Muscle of arm (tissue), 12 donors: ENCODE data around the gene ZNF41. TPM values are rescaled to one million over a fixed set of nuclear protein-coding genes. Genes with fewer than 3 reads are reported as not detected.
A peak's percentile ranks its signal among the peaks of the same experiment; 100 is the strongest.
"Not testable (repeated sequence)": the region's sequence is repeated elsewhere in the genome, so short reads cannot be mapped to it uniquely, and the experiment has no call there.

Experiments
- DNase-seq: peaks from one replicate; pipeline ENCODE4 v3.0.0-alpha.2; 2013
- polyA plus RNA-seq, 12 donors: library from polyadenylated mRNA; unstranded; fragments of 120-200 nt; gene quantifications; one replicate each; pipeline ENCODE4 v1.2.1, GENCODE V29; 2013; ENCODE audit not compliant: insufficient read length in 12 of 12

Gene ZNF41
- polyA plus RNA-seq, 12 donors: 4.7 to 15.1 (median 12.0) TPM; not detected in 1

DNA sequence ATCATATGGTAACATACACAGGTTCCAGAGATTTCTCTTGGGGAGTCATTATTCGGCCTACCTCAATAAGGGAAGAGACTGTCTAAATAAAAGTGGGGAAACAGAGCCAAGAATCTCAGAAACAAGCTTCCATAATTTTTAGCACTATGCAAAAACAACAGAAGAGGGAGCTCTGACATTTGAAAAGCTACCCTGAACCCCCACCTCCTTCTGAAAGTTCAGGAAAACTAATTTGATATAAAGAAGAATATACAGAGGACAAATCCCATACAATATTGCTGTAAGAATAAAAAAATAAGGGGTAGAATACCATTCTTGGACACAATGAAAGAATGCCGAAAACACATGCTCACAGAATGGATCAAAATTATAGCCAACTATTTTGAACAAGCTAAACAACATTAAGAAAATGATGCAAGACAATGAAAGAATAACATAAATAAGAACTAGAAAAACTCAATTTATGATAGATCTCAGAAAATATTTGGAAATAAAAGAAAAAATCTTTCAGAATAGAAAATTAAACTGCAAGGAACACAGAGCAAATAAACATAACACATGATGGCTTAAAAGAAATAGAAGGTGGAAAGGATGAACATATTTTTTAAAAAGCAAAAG, 14.4 kb upstream of the ZNF41 start:
- no peak for DNase-seq

- not testable (repeated sequence) for DNase-seq
Observed at GRCh38 chrX:47492133-47492532, 9.1 kb upstream of the ZNF41 start.

DNA sequence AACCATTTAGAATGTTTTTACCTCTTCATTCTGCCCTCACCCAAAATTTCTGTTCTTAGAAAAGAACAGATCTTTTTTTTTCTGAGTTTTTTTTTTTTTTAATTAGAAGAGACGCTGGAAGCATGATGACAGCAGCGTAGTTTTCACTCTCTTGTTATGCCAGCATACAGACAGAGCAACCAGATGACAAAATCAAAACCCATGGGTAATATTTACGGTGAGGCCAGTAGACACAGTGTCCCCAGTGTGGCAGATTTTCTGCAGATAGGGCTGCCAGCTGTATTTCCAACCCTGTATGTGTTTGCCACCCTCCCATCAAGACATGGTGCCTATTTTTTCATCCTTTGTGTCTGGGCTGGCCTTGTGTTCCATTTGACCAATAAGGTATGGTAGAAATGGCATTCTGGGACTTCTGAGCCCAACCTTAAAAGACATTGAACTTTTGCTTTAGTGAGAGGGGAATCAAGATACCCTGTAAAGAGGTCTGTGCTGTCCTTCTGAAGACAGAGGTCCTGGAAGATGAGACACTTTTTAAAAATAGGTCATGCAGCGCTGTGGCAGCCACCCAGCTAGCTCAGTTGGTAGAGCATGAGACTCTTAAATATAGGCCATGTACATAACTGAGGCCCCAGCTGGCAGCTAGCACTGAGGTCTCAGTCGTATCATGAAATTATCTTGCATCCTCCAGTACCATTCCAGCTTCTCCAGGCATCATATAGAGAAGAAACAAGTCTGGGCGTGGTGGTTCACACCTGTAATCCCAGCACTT, 6.7 kb upstream of the ZNF41 start:
- no peak for DNase-seq

GRCh38 chrX:47484885-47485284, 1.9 kb upstream of the ZNF41 start:
- DNase-seq: no peak

GRCh38 chrX:47483306-47484268, 565 bp upstream of the ZNF41 start:
- peak; percentile 54 for DNase-seq

DNA sequence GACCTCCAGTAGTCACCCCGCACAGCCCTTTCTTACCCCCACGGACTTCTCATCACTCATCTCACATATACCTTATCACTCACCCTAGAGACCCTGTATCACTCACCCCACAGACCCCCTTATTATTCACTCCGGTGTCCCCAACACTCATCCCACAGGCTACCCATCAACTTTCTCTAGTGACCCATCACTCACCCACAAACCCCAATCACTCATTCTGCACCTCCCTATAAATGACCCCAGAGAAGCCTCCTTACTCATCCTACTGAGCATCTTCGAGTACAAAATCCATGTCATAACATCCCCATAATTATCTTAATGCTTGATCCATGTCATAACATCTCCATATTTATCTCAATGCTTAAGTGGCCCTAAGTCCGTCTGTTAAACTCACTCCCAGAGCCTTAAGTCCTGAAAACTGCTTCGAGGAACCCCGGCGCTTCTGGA, 934 bp downstream of the ZNF41 start:
- DNase-seq: no peak

DNA sequence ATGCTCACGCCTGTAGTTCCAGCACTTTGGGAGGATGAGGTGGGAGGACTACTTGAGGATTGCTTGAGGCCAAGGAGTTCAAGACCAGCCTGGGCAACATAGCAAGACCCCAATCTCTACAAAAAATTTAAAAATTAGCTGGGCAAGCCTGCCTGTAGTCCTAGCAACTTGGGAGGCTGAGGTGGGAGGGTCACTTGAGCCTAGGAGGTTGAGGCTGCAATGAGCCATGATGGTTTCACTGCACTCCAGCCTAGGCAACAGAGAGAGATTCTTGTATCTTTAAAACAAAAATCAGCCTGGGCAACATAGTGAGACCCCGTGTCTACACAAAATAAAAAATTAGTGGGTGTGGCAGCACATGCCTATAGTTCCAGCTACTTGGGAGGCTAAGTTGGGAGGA, 1.9 kb downstream of the ZNF41 start:
- no peak for DNase-seq

- DNase-seq: no peak
Observed at GRCh38 chrX:47480576-47480975, 2.4 kb downstream of the ZNF41 start.

GRCh38 chrX:47475476-47475875, 7.5 kb downstream of the ZNF41 start:
- no peak for DNase-seq

DNA sequence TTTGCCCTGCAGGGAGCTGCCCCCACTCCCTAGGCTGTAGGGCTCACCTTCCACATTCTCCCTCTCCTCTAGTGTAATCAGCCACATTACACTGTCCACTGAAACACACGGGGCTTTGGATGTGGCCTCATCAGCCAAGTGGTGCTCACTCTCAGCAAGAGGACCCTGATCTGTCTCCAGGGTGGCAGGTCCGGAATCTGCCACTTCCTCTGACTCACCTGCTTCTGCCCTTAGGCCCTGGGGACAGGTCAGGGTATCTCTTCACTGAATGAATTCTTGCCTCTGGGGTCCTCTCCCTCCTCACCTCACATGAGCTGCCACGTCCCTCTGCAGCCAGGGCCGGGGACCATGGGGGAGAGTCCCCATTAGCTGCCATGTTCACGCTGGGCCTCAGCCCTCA, 15.9 kb downstream of the ZNF41 start:
- no peak for DNase-seq

GRCh38 chrX:47460561-47460960, 22.5 kb downstream of the ZNF41 start:
- no peak for DNase-seq

DNA sequence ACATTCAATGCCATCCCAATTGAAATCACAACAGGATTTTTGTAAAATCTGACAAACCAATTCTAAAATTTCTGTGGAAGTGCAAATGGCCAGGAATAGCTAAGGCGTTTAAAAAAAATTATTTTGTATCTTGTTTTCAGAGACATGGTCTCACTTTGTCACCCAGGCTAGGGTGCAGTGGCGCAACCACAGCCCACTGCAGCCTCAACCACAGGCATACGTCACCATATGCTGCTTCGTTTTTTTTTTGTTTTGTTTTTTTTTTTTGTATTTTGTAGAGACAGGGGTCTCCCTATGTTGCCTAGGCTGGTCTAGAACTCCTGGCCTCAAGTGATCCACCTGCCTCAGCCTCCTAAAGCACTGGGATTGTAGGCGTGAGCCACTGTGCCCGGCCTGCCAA, 24.5 kb downstream of the ZNF41 start:
- DNase-seq: no peak

GRCh38 chrX:47456080-47456479, 26.9 kb downstream of the ZNF41 start:
- no peak for DNase-seq

GRCh38 chrX:47452112-47452511, 30.9 kb downstream of the ZNF41 start:
- DNase-seq: no peak

DNA sequence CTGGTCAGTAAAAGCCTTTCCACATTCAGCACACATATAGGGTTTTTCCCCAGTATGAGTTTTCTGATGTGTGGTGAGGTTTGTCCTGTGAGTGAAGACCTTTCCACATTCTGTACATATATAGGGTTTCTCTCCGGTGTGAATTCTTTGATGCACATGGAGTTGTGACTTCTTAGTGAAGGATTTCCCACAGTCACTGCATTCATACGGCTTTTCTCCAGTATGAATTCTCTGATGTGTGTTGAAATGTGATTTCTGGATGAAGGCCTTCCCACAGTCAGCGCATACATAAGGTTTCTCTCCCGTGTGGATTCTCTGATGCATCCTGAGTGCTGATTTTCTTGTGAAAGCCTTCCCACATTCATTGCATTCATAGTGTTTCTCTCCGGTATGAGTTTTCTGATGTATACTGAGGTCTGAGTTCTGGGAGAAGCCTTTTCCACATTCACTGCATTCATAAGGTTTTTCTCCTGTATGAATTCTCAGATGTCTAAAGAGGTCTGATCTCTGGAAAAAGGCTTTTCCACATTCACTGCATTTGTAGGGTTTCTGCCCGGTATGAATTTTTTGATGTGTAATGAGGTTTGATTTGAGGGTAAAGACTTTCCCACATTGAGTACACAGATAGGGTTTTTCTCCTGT, 34.7 kb downstream of the ZNF41 start:
- DNase-seq: no peak

DNA sequence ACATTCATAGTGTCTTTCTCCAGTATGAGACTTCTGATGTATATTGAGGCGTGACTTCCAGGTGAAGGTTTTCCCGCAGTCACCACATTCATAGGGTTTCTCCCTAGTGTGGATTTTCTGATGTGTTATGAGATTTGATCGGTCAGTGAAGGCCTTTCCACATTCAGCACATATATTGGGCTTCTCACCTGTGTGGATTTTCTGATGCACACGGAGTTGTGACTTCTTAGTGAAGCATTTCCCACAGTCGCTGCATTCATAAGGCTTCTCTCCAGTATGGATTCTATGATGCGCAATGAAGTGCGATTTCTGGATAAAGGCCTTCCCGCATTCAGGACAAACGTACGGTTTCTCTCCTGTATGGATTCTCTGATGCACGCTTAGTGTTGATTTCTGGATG, 35.4 kb downstream of the ZNF41 start:
- DNase-seq: no peak

- no peak for DNase-seq
Observed at GRCh38 chrX:47446971-47447370, 36.1 kb downstream of the ZNF41 start.

GRCh38 chrX:47446431-47446830, 36.6 kb downstream of the ZNF41 start:
- no peak for DNase-seq

GRCh38 chrX:47430925-47431324, 52.1 kb downstream of the ZNF41 start:
- DNase-seq: no peak

GRCh38 chrX:47422444-47422843, 60.6 kb downstream of the ZNF41 start:
- no peak for DNase-seq

DNA sequence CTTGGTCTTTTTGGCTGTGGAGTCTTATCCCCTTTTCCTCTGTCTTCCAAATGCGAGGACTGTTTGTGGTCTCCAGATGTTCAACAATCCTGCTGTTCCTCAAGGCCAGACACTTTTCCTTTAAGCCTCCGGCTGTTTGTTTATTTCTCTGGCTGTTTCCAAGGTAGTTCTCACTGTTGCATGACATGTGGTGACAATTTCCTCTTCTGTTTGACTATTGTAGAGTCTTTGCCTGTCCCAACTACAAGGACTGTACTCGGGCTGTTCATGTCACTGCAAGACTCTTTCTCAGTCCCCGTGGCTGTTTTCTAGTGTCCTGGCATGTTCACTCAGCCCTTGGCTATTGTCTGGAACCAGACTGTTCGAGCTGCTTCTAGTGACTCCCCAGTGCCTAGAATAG, 62.1 kb downstream of the ZNF41 start:
- DNase-seq: no peak

DNA sequence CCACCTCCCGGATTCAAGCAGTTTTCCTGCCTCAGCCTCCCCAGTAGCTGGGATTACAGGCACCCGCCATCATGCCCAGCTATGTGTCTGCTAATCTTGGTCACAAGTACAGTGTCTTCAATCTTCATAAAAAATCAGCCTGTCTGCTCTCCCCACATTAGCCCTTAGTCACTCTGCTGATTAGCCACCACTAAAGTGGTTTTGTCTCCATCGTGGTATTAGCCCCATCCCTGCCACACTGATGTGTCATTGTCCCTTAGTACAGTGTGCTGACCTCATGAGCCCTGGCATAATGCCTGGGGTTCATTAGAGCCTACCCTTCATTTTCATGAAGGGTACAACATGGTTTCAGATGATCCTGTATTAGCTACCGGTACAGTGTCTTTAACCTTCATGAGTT, 62.8 kb downstream of the ZNF41 start:
- DNase-seq: no peak
